ENCODE measurements around the gene MYH1.

GRCh38 chr17:10458701-10459100 is 59.6 kb downstream of the MYH1 start:
- TF ChIP-seq EZH2 (IDR thresholded peaks at IDR 0.05; ENCODE audit: insufficient read depth, low read length) (no peak), CTCF (IDR thresholded peaks at IDR 0.05; ENCODE audit: insufficient read depth, low read depth, low read length) (no peak)

Data from astrocyte (in vitro differentiated cells and primary cell).